Activated naive CD8-positive, alpha-beta T cell treated with anti-CD3 and anti-CD28 coated beads for 36 hours (primary cell): ENCODE data around the gene GORAB. TPM values are rescaled to one million over a fixed set of nuclear protein-coding genes. Genes with fewer than 3 reads are reported as not detected.

Experiments used
- DNase-seq: peaks from one replicate; pipeline ENCODE4 v3.0.0; 2021
- H3K27ac Mint-ChIP-seq: one replicate; pipeline ENCODE4 v1.8.0; 2022; ENCODE audit warnings: mild to moderate bottlenecking, moderate library complexity, mixed read lengths
- H3K27me3 Mint-ChIP-seq: one replicate; pipeline ENCODE4 v1.8.0; 2022; ENCODE audit warnings: mild to moderate bottlenecking, mixed read lengths
- H3K36me3 Mint-ChIP-seq: one replicate; pipeline ENCODE4 v1.8.0; 2021; ENCODE audit warnings: mild to moderate bottlenecking, mixed read lengths
- H3K4me1 Mint-ChIP-seq: one replicate; pipeline ENCODE4 v1.8.0; 2021; ENCODE audit warnings: mixed read lengths
- H3K4me3 Mint-ChIP-seq: one replicate; pipeline ENCODE4 v1.8.0; 2022; ENCODE audit warnings: mild to moderate bottlenecking, moderate library complexity, mixed read lengths
- H3K9me3 Mint-ChIP-seq: one replicate; pipeline ENCODE4 v1.8.0; 2022; ENCODE audit warnings: mixed read lengths
- total RNA-seq, 2 experiments: library from RNA; stranded (reverse); gene quantifications; one replicate each; pipeline ENCODE4 v1.2.3, GENCODE V29; 2021

The GORAB gene
- total RNA-seq, 2 experiments from 2014 or later, result 11.4 to 13.6 TPM

- no peak overlapping the region for H3K27ac Mint-ChIP-seq
- peaks cover 22% of the 10 kb centered on the region for H3K27me3 Mint-ChIP-seq
- peaks cover 12% of the 10 kb centered on the region for H3K4me1 Mint-ChIP-seq
- peaks cover 16% of the 10 kb centered on the region for H3K36me3 Mint-ChIP-seq
- peaks cover 13% of the 10 kb centered on the region for H3K9me3 Mint-ChIP-seq
- no peak overlapping the region for H3K4me3 Mint-ChIP-seq
- no peak for DNase-seq
Measured at GRCh38 chr1:170559166-170559565, 27.2 kb downstream of the GORAB start.

GRCh38 chr1:170560681-170561285 lies 28.8 kb downstream of the GORAB start:
- H3K4me3 Mint-ChIP-seq, result no peak overlapping the region
- H3K9me3 Mint-ChIP-seq, result peaks cover 13% of the 10 kb centered on the region
- peaks cover 13% of the 10 kb centered on the region for H3K36me3 Mint-ChIP-seq
- H3K27ac Mint-ChIP-seq, result no peak overlapping the region
- H3K27me3 Mint-ChIP-seq, result peaks cover 31% of the 10 kb centered on the region
- no peak for DNase-seq
- peaks cover 12% of the 10 kb centered on the region for H3K4me1 Mint-ChIP-seq

GRCh38 chr1:170562646-170563338 lies 30.8 kb downstream of the GORAB start:
- Mint-ChIP-seq H3K9me3 (peaks cover 13% of the 10 kb centered on the region), H3K36me3 (peaks cover 13% of the 10 kb centered on the region), H3K27ac (peak overlapping the region; percentile 29), H3K4me3 (no peak overlapping the region), H3K4me1 (peaks cover 12% of the 10 kb centered on the region), H3K27me3 (peaks cover 38% of the 10 kb centered on the region)
- peak; percentile 26 for DNase-seq

GRCh38 chr1:170567214-170567613 lies 35.2 kb downstream of the GORAB start:
- Mint-ChIP-seq H3K9me3 (peaks cover 10% of the 10 kb centered on the region), H3K36me3 (peaks cover 2% of the 10 kb centered on the region), H3K4me3 (no peak overlapping the region), H3K27me3 (peaks cover 39% of the 10 kb centered on the region), H3K27ac (no peak overlapping the region), H3K4me1 (peaks cover 12% of the 10 kb centered on the region)
- DNase-seq, result no peak

DNA sequence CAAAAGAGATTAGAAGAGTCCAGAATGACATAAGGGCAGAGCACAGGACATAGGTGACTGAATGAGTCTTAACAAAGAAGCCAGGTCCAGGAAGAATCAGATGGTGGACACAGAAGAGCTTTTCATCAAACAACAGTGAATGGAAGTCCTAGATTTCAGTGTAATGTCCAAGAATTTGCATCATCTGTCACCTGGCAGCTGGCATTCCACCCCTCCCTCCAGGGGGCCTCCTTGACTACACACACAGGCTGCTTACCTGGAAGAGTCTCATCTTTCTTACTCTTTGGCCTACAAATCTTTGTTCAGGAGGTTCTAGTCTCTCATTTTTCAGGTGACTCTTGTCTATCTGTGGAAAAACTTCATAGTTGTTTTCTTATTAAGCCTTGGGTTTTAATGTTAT lies 36.2 kb downstream of the GORAB start:
- Mint-ChIP-seq H3K4me1 (peaks cover 3% of the 10 kb centered on the region), H3K27ac (no peak overlapping the region), H3K27me3 (peaks cover 33% of the 10 kb centered on the region), H3K4me3 (no peak overlapping the region), H3K36me3 (peaks cover 2% of the 10 kb centered on the region), H3K9me3 (peaks cover 14% of the 10 kb centered on the region)
- no peak for DNase-seq

- H3K27me3 Mint-ChIP-seq, result peaks cover 37% of the 10 kb centered on the region
- peaks cover 10% of the 10 kb centered on the region for H3K9me3 Mint-ChIP-seq
- H3K4me3 Mint-ChIP-seq, result no peak overlapping the region
- H3K27ac Mint-ChIP-seq, result no peak overlapping the region
- no peaks in the 10 kb centered on the region for H3K36me3 Mint-ChIP-seq
- no peak for DNase-seq
- H3K4me1 Mint-ChIP-seq, result no peaks in the 10 kb centered on the region
Measured at GRCh38 chr1:170576980-170577379, 45.0 kb downstream of the GORAB start.

- H3K27me3 Mint-ChIP-seq, result peaks cover 35% of the 10 kb centered on the region
- peaks cover 2% of the 10 kb centered on the region for H3K9me3 Mint-ChIP-seq
- H3K27ac Mint-ChIP-seq, result no peak overlapping the region
- no peak for DNase-seq
- no peaks in the 10 kb centered on the region for H3K36me3 Mint-ChIP-seq
- H3K4me1 Mint-ChIP-seq, result no peaks in the 10 kb centered on the region
- no peak overlapping the region for H3K4me3 Mint-ChIP-seq
Measured at GRCh38 chr1:170578359-170578758, 46.4 kb downstream of the GORAB start.

DNA sequence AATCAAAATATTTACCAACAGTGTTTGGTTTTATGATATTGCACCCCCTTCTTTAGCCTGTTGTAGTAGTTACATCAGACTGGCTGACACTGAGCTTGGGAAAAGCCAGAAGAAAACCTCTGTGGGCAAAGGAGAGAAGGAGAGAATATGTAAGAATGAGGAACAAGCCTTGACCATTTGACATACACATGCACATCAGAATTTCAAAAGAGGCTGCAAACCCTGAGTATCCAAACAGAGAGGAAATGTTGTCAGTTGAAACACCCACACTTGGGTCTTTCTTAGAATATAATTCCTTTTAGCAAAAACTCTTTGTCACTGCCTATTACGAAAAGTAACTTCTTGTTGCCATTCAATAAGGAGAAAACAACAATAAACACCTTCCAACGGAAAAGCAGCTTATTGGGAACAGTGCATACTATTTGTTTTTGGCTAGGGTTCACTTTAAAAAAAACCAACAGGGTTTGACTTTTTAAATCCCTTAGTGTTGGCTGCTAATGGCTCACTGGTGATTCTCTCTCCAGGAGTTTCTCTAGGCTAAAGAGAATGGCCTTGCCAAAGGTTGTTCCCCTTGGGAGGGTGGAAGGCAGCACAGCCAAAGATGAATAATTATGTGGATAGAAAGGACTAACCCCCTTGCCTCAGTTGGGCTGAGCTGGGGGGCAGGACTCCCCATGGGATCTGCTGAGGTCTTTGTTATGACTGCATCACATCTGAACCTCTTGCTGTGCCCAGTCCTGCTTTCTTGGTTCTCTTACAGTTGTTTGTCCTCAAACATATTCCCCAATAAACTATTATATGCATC lies 48.9 kb downstream of the GORAB start:
- H3K4me1 Mint-ChIP-seq, result no peaks in the 10 kb centered on the region
- no peaks in the 10 kb centered on the region for H3K36me3 Mint-ChIP-seq
- H3K9me3 Mint-ChIP-seq, result no peaks in the 10 kb centered on the region
- peaks cover 45% of the 10 kb centered on the region for H3K27me3 Mint-ChIP-seq
- H3K4me3 Mint-ChIP-seq, result no peak overlapping the region
- H3K27ac Mint-ChIP-seq, result no peak overlapping the region
- DNase-seq, result no peak

GRCh38 chr1:170583186-170583585 lies 51.2 kb downstream of the GORAB start:
- Mint-ChIP-seq H3K27ac (no peak overlapping the region), H3K36me3 (no peaks in the 10 kb centered on the region), H3K4me1 (peaks cover 3% of the 10 kb centered on the region), H3K9me3 (no peaks in the 10 kb centered on the region), H3K4me3 (no peak overlapping the region), H3K27me3 (peaks cover 54% of the 10 kb centered on the region)
- no peak for DNase-seq

DNA sequence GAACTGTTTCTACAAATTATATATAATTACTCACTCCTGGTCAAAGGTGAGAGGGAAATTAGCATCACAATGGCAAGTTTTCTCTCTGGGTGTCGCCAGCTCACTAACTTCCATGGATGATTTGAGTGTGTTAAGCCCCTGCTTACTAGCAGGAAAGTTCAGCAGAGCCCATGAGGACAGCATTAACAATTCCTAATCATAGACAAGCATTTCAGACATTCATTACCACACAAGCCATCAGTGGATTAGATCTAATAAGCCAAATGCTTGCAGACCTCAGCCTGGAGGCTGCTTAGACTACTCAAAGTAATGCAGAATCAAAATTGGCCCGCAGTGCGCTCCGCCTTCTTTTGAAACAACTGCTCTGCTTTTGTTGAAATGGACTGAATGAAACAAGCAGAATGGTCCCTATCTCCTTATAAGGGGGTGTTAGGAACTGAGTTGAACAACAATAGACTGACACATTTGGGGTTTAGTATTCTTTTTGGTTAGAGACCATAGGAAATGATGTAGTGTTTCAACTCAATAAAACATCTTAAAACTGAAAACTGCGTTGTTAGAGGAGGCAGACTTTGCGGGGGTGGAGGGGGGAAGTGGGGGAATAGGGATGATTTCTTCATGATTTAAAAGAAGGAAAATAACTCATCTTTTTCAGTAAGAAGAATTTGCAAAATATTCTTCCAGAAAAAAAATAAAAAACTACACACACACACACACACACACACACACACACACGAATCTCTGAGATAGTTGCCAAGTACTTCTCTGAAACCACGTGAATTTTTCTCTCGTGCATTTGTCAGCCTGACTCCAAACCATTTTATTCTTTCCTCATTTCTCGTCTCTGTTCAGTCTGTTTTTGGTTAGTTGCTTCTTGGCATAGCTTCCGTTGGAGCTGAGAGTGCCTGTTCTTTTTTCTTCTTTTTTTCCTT lies 54.6 kb downstream of the GORAB start:
- H3K4me3 Mint-ChIP-seq, result peak overlapping the region; percentile 8
- no peaks in the 10 kb centered on the region for H3K9me3 Mint-ChIP-seq
- H3K27ac Mint-ChIP-seq, result no peak overlapping the region
- H3K4me1 Mint-ChIP-seq, result peaks cover 3% of the 10 kb centered on the region
- peaks cover 62% of the 10 kb centered on the region for H3K27me3 Mint-ChIP-seq
- no peaks in the 10 kb centered on the region for H3K36me3 Mint-ChIP-seq
- DNase-seq, result no peak

DNA sequence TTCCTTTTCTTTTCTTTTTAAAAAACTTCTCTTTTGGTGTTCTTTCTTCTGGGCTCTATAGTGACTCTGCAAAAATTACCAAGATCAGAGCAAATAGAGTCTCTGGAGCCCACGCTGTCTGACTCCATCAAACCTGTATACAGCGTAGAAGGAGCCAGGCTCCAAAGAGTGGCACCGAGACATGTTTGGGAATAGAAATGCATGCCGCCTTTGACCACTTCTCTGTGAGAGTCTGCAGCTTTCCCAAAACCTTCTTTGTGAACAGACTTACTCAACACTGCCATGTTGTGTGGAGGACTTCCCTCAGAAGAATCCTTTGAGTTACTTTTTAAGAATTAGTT lies 55.3 kb downstream of the GORAB start:
- Mint-ChIP-seq H3K4me3 (peak overlapping the region; percentile 8), H3K4me1 (peaks cover 3% of the 10 kb centered on the region), H3K27me3 (peaks cover 64% of the 10 kb centered on the region), H3K27ac (no peak overlapping the region), H3K9me3 (no peaks in the 10 kb centered on the region), H3K36me3 (no peaks in the 10 kb centered on the region)
- DNase-seq, result no peak

DNA sequence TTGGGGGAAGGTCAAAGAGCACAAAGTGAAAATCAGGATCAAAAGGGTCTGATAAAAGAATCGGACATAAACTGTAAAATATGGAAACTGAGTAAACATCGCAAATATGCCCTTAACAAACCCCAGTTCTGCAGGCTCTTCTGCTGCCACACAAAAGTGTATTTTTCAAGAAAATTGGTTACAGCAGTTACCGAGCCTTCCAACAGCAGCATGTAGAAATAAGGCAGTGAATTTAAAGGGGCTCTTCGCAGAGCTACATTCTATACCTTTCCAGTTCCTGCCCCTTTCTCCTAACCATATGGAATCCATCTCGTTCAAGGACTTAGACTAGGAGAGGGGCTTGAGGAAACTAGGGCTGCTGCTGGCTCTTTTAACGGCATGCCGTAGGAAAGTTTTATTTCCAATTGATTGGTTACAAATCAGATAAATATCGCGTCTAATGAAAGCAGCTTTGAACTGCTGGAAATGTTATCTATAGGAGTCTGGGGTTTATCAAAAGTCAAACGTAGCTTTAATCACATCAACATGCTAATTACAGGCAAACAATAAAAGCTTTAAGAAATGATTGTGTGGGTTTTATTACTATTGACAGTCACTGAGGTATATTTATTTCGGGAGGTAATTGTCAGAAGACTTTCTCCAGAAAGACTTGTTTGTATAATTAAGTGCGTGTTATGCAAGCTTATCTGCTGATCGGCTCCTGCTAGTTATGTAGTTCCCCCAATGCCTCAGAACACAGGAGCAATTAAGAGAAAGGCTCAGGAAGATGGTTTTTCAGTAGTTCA lies 59.1 kb downstream of the GORAB start:
- Mint-ChIP-seq H3K9me3 (peaks cover 4% of the 10 kb centered on the region), H3K4me3 (no peak overlapping the region), H3K27me3 (peaks cover 61% of the 10 kb centered on the region), H3K36me3 (no peaks in the 10 kb centered on the region), H3K27ac (no peak overlapping the region), H3K4me1 (peaks cover 3% of the 10 kb centered on the region)
- DNase-seq, result no peak

- H3K4me3 Mint-ChIP-seq, result no peak overlapping the region
- H3K9me3 Mint-ChIP-seq, result peaks cover 13% of the 10 kb centered on the region
- H3K36me3 Mint-ChIP-seq, result no peaks in the 10 kb centered on the region
- H3K27ac Mint-ChIP-seq, result no peak overlapping the region
- DNase-seq, result no peak
- peaks cover 49% of the 10 kb centered on the region for H3K27me3 Mint-ChIP-seq
- no peaks in the 10 kb centered on the region for H3K4me1 Mint-ChIP-seq
Measured at GRCh38 chr1:170592591-170593111, 60.7 kb downstream of the GORAB start.
